Measurements from ENCODE around the gene SPEM2. TPM values are rescaled to one million over a fixed set of nuclear protein-coding genes. Genes with fewer than 3 reads are reported as not detected.

SPEM2 gene
- total RNA-seq, 1 donor from 2014 or later = 0.14 TPM

DNA sequence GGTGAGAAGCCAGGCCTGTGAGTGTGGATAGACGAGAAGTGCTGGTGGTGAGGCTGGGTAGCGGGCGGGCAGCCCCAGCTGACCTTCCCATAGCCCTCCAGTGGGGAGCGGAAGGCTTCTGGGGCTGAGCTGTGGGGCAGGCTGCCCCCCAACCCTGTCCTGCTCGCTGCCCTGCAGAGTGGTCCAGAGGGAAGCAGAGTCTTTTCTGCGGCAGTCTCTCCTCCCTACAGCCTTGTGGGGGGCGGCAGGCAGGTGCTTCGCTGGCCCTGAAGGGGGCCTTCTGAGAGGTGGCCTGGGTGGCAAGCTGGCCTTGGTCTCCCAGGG is 14.0 kb upstream of the SPEM2 start:
- DNase-seq (ENCODE audit: low read depth) (no peak), FAIRE-seq (no peak)
- Histone ChIP-seq H3K4me1 (ENCODE audit: insufficient read depth, low read length) (peaks cover 8% of the 10 kb centered on the region), H4K20me1 (ENCODE audit: insufficient read depth, low read length) (peaks cover 15% of the 10 kb centered on the region), H3K27ac (ENCODE audit: low read depth, low read length) (no peak overlapping the region), H3K9ac (ENCODE audit: low read length) (no peak overlapping the region), H2AFZ (ENCODE audit: low read depth, low read length) (no peak overlapping the region), H3K9me3 (ENCODE audit: insufficient read depth, low read depth, low read length) (no peaks in the 10 kb centered on the region), H3K27me3 (ENCODE audit: insufficient read depth, low read length) (no peaks in the 10 kb centered on the region), H3K79me2 (ENCODE audit: insufficient read depth, low read length) (peaks cover 5% of the 10 kb centered on the region), H3K4me2 (ENCODE audit: low read length) (no peak overlapping the region), H3K36me3 (ENCODE audit: insufficient read depth, low read length) (peaks cover 3% of the 10 kb centered on the region), H3K4me3 (ENCODE audit: insufficient read depth, low read depth, low read length) (no peak overlapping the region)
- Mint-ChIP-seq H3K9me3 (ENCODE audit: unreplicated experiment) (no peaks in the 10 kb centered on the region), H3K27ac (ENCODE audit: unreplicated experiment) (no peak overlapping the region), H3K27me3 (ENCODE audit: low read depth, unreplicated experiment) (no peaks in the 10 kb centered on the region), H3K4me3 (ENCODE audit: unreplicated experiment) (no peak overlapping the region), H3K4me1 (ENCODE audit: low read depth, unreplicated experiment) (peaks cover 8% of the 10 kb centered on the region), H3K36me3 (ENCODE audit: low read depth, unreplicated experiment) (peaks cover 39% of the 10 kb centered on the region)
- no peak for TF ChIP-seq EZH2 (IDR thresholded peaks at IDR 0.05; ENCODE audit: insufficient read depth, low read length)
- TF ChIP-seq, protein P1, sequence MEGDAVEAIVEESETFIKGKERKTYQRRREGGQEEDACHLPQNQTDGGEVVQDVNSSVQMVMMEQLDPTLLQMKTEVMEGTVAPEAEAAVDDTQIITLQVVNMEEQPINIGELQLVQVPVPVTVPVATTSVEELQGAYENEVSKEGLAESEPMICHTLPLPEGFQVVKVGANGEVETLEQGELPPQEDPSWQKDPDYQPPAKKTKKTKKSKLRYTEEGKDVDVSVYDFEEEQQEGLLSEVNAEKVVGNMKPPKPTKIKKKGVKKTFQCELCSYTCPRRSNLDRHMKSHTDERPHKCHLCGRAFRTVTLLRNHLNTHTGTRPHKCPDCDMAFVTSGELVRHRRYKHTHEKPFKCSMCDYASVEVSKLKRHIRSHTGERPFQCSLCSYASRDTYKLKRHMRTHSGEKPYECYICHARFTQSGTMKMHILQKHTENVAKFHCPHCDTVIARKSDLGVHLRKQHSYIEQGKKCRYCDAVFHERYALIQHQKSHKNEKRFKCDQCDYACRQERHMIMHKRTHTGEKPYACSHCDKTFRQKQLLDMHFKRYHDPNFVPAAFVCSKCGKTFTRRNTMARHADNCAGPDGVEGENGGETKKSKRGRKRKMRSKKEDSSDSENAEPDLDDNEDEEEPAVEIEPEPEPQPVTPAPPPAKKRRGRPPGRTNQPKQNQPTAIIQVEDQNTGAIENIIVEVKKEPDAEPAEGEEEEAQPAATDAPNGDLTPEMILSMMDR (IDR thresholded peaks at IDR 0.05; ENCODE audit: insufficient read depth, low read depth, low read length) = no peak

DNA sequence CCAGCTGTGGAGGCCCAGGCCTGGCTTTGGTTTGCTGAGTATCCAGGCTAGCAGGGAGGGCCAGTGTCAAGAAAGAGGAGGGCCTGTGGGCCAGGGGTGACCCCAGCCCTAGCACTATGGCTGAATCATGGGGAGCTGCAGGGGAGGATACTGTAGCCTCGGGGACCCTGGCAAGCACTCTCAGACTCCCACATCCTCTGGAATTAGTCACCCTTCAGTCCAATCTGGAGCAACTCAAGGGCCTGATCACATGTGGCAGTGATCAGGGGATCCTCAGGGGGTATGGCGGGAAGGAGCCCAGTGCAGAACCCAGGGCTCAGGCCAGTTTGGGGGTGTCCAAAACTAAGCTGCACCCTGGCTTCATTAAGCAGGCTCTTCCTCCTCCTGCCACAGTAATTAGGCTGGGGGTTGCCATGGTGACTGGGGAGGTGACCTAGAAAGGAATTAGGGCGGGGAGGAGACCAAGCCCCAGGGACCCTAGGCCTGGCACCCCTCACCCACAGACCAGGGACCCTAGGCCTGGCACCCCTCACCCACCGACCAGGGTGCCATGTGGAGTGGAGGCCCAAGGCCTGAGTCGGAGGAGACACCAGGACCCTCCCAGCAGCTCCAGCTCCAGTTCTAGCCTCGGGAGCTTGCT is 11.9 kb upstream of the SPEM2 start:
- H3K4me1 Mint-ChIP-seq (ENCODE audit: low read depth, unreplicated experiment) = peaks cover 4% of the 10 kb centered on the region
- Histone ChIP-seq H2AFZ (ENCODE audit: low read depth, low read length) (no peak overlapping the region), H3K4me2 (ENCODE audit: low read length) (peak overlapping the region; percentile 11), H3K9ac (ENCODE audit: low read length) (no peak overlapping the region), H3K79me2 (ENCODE audit: insufficient read depth, low read length) (no peaks in the 10 kb centered on the region), H4K20me1 (ENCODE audit: insufficient read depth, low read length) (peaks cover 13% of the 10 kb centered on the region), H3K27ac (ENCODE audit: low read depth, low read length) (no peak overlapping the region), H3K4me1 (ENCODE audit: insufficient read depth, low read length) (peaks cover 8% of the 10 kb centered on the region), H3K36me3 (ENCODE audit: insufficient read depth, low read length) (peaks cover 3% of the 10 kb centered on the region), H3K27me3 (ENCODE audit: insufficient read depth, low read length) (no peaks in the 10 kb centered on the region), H3K4me3 (ENCODE audit: insufficient read depth, low read depth, low read length) (no peak overlapping the region), H3K9me3 (ENCODE audit: insufficient read depth, low read depth, low read length) (no peaks in the 10 kb centered on the region)
- H3K27me3 Mint-ChIP-seq (ENCODE audit: low read depth, unreplicated experiment) = no peaks in the 10 kb centered on the region
- FAIRE-seq = no peak
- peak; percentile 30 for DNase-seq (ENCODE audit: low read depth)
- TF ChIP-seq, protein P1 (IDR thresholded peaks at IDR 0.05; ENCODE audit: insufficient read depth, low read depth, low read length) = no peak
- TF ChIP-seq EZH2 (IDR thresholded peaks at IDR 0.05; ENCODE audit: insufficient read depth, low read length) = no peak
- H3K27ac Mint-ChIP-seq (ENCODE audit: unreplicated experiment) = peak overlapping the region; percentile 34
- no peaks in the 10 kb centered on the region for H3K9me3 Mint-ChIP-seq (ENCODE audit: unreplicated experiment)
- no peak overlapping the region for H3K4me3 Mint-ChIP-seq (ENCODE audit: unreplicated experiment)
- H3K36me3 Mint-ChIP-seq (ENCODE audit: low read depth, unreplicated experiment) = peaks cover 43% of the 10 kb centered on the region

DNA sequence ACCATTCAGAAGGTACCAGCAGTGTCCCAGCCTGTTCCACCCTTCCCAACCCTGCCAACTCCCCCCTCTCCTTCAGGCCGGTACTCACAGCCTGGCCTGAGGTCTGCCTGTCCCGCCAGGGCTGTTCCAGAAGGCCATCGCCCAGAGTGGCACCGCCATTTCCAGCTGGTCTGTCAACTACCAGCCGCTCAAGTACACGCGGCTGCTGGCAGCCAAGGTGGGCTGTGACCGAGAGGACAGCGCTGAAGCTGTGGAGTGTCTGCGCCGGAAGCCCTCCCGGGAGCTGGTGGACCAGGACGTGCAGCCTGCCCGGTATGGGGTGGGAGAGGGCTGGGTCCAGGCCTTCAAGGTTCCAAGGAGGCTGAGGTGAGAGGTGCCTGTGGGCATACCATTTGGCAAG is 10.6 kb upstream of the SPEM2 start:
- H3K27ac Mint-ChIP-seq (ENCODE audit: unreplicated experiment) = no peak overlapping the region
- H2AFZ ChIP-seq (ENCODE audit: low read depth, low read length) = no peak overlapping the region
- no peaks in the 10 kb centered on the region for H3K9me3 ChIP-seq (ENCODE audit: insufficient read depth, low read depth, low read length)
- H3K4me1 ChIP-seq (ENCODE audit: insufficient read depth, low read length) = peaks cover 8% of the 10 kb centered on the region
- TF ChIP-seq, protein P1 (IDR thresholded peaks at IDR 0.05; ENCODE audit: insufficient read depth, low read depth, low read length) = no peak
- no peak for TF ChIP-seq EZH2 (IDR thresholded peaks at IDR 0.05; ENCODE audit: insufficient read depth, low read length)
- no peak overlapping the region for H3K27ac ChIP-seq (ENCODE audit: low read depth, low read length)
- no peaks in the 10 kb centered on the region for H3K9me3 Mint-ChIP-seq (ENCODE audit: unreplicated experiment)
- DNase-seq (ENCODE audit: low read depth) (no peak), FAIRE-seq (no peak)
- peaks cover 4% of the 10 kb centered on the region for H3K4me1 Mint-ChIP-seq (ENCODE audit: low read depth, unreplicated experiment)
- H3K27me3 Mint-ChIP-seq (ENCODE audit: low read depth, unreplicated experiment) = no peaks in the 10 kb centered on the region
- H3K4me3 ChIP-seq (ENCODE audit: insufficient read depth, low read depth, low read length) = no peak overlapping the region
- H3K27me3 ChIP-seq (ENCODE audit: insufficient read depth, low read length) = no peaks in the 10 kb centered on the region
- H3K9ac ChIP-seq (ENCODE audit: low read length) = no peak overlapping the region
- H4K20me1 ChIP-seq (ENCODE audit: insufficient read depth, low read length) = peaks cover 24% of the 10 kb centered on the region
- no peak overlapping the region for H3K4me2 ChIP-seq (ENCODE audit: low read length)
- H3K4me3 Mint-ChIP-seq (ENCODE audit: unreplicated experiment) = no peak overlapping the region
- H3K36me3 Mint-ChIP-seq (ENCODE audit: low read depth, unreplicated experiment) = peaks cover 38% of the 10 kb centered on the region
- no peaks in the 10 kb centered on the region for H3K79me2 ChIP-seq (ENCODE audit: insufficient read depth, low read length)
- no peaks in the 10 kb centered on the region for H3K36me3 ChIP-seq (ENCODE audit: insufficient read depth, low read length)

Measured in astrocyte (in vitro differentiated cells and primary cell).